HG03039 (cell line): Measurements from ENCODE around the gene FAF2.
A peak's percentile ranks its signal among the peaks of the same experiment; 100 is the strongest.
"Not testable (repeated sequence)": the region's sequence is repeated elsewhere in the genome, so short reads cannot be mapped to it uniquely, and the experiment has no call there.

ENCODE experiments used
- ATAC-seq: cut with Tn5 transposase; IDR thresholded peaks from one replicate; pipeline ENCODE4 v1.9.1; 2021; ENCODE audit warnings: mild to moderate bottlenecking, moderate library complexity; ENCODE audit not compliant: unreplicated experiment

Gene FAF2

DNA sequence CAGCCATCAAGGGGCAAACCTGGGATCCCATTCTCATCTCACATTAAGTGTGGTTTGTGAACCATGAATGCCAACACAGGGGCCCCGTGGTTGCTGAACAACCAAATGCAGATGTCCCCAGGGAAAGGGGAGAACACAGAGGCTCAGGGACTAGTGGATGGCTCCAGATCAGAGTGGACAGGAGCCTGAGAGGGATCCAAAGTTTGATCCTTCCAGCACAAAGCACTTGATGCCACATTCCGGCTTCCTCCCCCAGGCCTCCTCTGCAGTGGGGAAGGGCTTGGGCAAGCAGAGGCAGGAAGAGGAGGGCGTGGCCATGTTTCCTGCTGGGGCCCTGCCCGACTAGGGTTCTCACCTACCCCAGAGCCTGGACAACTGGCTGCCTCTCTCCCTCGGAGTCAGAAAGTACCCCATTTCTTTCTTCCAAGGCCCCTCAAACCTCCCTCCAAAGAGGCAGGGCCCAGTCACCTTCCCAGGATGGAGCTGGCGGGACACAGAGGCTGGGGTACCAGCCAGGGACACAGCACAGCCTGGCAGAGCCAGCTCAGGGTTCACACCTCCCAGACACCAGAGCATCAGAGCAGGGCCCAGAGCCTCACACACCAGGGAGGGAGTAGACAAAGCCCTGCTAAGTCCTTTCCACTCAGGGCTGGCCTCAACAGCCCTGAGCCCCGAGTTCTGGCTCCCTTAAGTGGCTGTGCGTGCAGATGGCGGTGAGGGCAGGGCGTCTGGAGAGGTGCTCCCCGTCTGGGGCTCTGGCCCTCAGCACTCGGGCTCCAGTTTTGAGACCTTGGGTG lies 93.4 kb downstream of the FAF2 start:
- ATAC-seq, result no peak

DNA sequence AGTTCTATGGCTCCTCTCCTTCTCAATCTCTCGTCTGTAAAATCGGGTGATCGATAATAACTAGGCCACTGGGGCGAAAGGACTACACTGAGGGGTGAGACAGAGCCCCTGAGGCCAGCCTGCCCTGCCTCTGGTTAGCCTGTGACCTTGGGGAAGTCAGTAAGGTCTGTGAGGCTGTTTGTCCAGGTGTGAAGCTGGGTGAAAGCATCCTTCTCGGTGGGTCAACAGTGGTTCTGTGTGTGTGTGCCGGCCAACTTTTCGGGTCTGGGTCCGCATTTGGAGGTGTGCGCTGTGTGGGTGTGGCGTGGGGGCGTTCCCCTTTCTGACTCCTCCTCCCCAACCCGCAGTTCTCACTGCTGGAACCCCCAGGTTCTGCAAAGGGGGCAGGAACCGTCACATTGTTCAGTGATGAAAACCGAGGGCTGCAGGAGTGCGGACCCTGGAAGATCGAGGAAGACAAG lies 94.0 kb downstream of the FAF2 start:
- no peak for ATAC-seq

DNA sequence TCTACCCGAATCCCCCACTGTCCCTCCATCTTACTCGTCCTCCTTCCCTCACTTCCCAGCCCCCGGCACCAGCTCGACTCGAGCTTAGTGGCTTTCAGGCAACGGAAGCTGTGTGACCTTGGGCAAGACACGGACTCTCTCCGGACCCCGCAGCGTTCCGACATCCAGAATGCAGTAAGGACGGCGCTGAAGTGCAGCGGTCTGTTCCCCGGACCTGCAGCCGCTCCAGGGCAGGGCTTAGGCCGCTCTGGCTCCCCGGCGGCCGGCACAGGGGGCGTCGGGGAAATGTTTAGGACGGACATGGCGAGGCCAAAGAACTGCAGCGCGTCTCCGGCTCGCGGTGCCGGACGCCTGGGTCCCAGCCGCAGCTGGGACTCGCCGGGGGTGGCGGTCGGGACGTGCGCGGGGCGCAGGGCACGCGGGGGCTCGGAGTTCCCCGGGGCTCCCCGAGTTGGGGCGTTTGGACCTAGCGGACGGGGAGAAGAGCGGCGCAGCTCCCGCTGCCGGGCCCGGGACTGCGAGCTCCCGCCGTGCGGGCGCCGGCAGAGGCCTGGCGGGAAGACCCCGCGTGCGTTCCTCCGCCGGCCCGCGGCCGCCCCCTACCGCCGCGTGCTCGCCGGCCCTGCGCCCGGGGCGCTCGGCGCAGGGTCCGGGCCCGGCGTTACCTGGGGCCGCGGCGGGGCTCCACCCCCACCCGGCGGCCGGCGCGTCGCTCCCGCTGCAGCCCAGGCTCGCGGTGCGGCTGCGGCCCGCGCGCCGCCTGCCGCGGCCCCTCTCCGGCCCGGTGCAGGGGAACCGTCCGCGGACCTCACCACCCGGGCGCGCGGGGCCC lies 94.6 kb downstream of the FAF2 start:
- peak; percentile 50 for ATAC-seq

DNA sequence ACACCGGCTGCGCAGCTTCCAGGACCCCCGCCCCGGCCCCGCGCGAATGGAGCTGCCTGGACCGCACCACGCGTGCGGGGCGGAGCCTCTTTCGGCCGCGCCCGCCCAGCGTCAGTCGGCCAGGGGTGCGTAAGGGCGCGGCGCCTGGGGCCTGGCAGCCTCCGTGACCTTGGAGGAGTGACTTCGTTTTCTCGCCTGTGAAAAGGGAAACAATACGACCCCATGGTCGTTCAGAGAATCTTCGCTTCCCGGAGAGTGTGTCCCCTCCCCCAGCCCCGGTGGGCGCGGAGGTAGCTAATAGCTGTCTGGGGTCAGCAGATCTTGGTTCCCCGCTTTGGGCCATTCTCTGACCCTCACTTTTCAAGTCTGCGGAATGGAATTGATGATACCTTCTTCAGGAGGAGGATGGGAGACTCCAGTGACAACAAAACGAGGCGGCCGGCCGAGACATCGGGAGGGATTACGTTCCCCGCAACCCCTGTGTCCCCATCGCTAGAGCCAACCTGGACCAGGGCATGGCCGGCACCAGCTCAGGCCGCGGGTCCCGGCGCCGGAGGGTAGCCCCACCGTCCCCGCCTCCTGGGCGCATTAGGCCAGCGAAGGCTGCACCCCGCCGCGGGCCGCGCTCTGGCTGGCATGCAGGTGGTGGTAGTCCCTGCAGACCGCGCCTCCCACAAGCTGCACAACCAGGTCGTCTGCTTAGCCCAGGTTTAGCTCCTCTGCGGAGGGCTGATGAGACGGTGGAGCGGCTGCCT lies 95.4 kb downstream of the FAF2 start:
- peak; percentile 48 for ATAC-seq

DNA sequence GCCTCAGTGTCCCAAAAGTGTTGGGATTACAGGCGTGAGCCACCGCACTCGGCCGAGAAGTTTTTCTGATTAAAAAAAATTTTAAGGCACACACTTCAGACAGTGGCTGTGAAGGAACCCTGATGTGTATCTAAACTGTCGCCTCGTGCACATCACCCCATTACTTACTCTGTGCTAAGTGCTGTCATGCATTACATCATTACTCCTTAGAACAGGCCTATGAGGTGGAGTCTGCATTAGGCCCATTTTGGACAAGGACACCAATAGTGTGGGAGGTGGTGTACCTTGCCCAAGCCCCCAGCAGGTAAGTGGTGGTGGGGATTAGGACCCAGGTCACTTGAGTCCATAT lies 97.2 kb downstream of the FAF2 start:
- no peak for ATAC-seq

DNA sequence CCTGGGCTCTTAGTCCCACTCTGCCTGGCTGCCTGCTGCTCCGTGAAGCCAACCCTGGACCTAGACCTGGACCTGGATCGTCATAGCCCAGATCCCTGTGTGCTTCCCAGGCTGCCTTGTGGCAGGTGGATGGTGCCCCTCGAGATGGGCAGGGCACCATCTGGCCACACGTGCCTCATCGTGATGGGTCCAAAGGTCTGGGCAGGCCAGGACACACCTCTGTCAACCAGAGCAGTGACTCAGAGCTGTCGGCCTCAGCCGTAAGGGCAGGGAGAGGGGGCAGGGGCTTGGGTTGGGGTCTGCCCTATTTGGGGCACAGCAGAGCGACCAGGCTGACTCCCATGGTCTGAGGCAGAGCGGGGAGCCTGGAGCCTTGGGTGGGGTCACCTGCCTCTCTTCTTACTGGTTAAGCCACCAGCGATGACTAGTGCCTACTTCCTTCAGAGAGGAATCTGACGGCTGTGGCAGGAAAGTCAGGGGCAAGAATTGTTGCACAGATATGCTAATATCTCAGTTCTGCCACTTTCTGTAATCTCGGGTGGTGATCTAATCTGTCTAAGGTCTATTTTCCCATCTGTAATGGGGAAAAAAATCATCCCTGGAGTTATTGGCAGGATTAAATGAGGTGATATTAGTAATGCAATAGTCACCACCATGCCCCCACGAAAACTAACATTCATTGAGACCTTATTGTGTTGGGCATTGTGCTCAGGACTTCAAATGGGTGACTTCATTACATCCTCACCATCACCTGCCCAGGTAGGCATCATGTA lies 97.7 kb downstream of the FAF2 start:
- no peak for ATAC-seq

DNA sequence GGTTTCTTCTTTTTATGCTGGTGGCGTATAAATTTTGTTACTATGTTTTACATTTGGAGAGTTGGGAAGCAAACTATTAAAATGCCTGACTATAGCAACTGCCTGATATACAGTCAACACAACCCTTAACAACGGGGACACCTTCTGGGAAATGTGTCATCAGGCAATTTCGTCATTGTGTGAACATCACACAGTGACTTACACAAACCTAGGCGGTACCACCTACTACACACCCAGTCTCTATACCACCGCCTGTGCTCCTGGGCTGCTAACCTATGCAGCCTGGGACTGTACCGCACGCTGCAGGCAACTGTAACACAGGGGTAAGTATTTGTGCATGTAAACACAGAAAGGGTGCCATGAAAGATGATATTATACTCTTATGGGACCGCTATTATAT lies 99.6 kb downstream of the FAF2 start:
- no peak for ATAC-seq

DNA sequence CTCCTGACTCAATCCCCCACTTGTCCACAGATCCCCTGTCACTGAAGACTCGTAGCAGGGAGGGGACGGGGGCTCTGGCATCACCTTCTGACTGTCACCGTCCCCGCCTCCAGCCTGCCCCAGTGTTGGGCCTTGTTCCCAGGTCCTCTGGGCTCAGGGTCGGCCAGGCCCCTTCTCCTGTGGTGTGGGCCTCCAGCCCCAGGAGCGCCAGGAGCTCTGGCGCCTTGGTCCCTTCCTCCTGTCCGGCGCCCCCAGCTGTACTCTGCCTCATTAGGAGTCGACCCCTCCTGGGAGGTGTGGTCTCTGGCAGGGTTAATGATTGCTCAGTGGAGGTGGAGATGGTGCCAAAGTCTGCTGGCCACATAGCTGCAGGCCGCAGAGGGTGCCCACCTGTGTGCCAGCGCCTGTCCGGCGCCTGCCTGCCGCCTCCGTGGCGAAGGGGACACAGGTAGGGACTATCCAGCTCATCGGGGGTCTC lies 100.8 kb downstream of the FAF2 start, which contains the start of gene CDHR2:
Gene CDHR2, plus strand, starts transcription at position 376 of the 478 bp plus-strand sequence. CDS start 16,011 bp downstream, outside the sequence.
- no peak for ATAC-seq

DNA sequence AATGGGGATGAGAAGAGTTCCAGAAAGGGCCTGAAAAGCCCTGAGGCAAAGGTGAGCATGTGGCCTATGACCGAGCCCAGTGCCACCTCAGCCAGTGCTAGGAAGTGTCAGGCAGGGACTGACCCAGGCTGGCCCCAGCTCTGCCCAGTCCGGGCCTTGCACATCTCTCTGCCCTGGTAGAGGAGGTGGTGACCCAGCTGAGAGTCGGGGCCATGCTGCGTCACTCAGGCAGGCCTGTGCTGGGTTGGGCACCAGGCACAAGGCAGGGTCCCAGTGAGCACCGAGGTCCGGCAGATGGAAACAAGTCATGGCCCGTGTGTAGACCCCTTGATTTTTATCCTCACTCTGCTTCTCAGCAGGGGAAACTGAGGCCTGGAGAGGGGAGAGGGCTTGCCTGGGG lies 101.7 kb downstream of the FAF2 start:
- ATAC-seq, result no peak

DNA sequence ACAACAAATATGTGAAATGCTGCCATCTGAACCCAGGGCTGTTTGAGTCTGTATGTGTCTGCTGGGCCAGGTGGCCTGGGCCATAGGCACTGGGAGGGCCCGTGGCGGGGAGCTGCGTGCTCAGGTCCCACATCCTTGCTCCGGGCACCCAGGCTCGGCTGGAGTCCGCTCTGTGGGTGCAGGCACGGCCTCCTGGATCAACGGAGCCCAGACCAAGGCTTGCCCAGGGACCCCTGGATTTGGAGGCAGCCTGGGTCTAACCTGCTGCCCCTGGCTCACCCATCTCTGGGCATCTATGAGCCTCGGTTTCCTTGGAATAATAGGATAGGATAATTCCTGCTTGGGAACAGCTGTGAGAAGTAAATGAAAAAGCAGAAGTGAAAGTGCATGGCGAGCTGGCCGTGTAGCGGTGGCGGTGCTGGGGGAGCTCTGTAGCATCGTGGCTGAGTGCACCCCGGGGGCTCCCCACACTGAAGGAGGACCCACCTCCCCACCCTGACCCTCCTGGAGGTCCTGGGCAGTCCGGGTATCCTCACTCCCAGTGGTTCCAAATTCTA lies 102.2 kb downstream of the FAF2 start:
- ATAC-seq, result no peak

DNA sequence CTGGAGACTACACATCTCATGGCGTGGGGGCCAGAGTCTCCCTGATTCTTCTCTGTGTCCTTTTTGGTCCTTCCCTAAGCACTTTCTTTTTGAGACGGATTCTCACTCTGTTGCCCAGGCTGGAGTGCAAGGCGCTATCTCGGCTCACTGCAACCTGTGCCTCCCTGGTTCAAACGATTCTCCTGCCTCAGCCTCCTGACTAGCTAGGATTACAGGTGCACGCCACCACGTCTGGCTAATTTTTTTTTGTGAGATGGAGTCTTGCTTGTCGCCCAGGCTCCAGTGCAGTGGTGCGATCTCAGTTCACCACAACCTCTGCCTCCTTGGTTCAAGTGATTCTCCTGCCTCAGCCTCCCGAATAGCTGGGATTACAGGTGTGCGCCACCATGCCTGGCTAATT lies 102.8 kb downstream of the FAF2 start:
- ATAC-seq, result not testable (repeated sequence)

DNA sequence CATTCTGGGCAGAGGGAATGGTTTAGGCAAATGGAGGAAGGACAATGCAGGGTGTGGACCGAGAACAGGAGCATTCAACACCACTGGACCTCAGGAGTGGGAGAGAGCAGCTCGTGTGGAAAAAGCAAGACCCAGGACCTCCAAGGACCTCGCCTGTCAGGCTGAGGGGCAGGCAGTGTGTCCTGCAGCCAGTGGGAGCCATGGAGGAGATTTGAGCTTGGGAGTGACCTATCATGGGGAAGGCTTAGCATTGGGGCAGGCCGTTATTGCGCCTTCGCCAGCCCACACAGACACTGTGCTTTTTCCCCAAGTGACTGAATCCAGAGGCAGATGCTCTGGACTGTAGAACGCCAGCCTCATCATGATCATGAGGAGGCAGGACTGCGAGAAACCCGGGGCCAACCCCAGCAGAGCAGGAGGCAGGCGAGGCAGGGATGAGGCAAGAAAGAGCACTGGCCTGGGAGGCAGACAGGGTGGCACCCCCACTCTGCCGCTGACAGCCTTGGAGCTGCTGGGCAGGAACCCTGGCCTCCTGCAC lies 104.2 kb downstream of the FAF2 start:
- ATAC-seq, result no peak

DNA sequence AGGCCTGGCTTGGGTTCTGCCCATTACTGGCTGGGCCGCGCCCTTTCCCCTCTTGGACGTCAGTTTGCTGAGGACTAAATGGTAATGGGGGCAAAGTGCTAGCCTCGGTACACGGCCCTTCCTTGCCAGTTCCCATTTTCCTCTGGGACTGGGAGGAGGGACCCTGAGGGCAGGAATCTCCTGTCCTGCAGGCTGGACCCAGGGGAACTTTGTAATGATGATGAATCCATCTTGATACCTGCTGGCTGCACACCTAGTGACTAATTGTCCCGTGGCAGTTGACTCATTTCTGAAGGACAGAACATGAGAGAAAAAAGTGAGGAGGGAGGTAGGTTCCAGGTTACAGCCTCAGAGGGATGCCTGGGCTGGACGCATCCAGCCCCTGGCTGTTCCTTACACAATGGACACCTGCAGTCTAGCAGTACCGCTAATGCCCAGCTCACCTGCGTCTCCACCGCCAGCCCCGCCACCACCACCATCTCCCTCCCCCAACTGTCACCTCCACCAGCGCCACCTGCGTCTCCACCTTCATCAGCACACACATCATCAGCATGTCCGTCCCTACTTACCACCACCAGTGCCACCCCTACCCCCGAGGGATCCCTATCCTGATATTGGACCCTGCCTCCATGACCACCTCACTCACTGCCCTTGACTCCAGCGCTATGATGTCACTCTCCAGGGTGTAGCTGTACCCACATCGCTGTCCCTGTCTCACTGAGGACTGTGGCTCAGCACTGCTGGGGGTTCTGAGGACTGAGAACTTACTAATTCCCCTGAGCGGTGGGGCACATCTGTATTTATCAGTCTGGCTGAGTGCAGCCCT lies 105.3 kb downstream of the FAF2 start:
- no peak for ATAC-seq

DNA sequence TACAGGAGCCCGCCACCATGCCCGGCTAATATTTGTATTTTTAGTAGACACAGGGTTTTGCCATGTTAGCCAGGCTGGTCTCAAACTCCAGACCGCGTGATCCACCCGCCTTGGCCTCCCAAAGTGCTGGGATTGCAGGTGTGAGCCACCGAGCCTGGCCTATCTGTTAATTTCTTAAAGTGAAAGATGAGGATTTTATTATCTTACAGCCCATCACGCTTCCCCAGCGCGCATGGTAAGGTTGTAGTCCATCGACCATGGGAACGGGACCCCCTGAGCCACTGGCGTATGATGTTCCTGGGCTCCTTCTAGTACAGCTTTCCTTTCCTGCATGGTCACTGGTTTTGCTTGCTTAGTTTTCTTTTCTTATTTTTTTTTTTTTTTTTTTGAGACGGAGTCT lies 109.7 kb downstream of the FAF2 start:
- ATAC-seq, result no peak
